GM18519 (cell line): Measurements from ENCODE around the gene DNASE2.

Experiments
- ATAC-seq: cut with Tn5 transposase; IDR thresholded peaks from one replicate; pipeline ENCODE4 v1.9.1; 2021; ENCODE audit warnings: mild to moderate bottlenecking, moderate library complexity; ENCODE audit not compliant: unreplicated experiment, low FRiP score

DNASE2 gene

GRCh38 chr19:12836529-12836863, 44.8 kb downstream of the DNASE2 start:
- no peak for ATAC-seq

DNA sequence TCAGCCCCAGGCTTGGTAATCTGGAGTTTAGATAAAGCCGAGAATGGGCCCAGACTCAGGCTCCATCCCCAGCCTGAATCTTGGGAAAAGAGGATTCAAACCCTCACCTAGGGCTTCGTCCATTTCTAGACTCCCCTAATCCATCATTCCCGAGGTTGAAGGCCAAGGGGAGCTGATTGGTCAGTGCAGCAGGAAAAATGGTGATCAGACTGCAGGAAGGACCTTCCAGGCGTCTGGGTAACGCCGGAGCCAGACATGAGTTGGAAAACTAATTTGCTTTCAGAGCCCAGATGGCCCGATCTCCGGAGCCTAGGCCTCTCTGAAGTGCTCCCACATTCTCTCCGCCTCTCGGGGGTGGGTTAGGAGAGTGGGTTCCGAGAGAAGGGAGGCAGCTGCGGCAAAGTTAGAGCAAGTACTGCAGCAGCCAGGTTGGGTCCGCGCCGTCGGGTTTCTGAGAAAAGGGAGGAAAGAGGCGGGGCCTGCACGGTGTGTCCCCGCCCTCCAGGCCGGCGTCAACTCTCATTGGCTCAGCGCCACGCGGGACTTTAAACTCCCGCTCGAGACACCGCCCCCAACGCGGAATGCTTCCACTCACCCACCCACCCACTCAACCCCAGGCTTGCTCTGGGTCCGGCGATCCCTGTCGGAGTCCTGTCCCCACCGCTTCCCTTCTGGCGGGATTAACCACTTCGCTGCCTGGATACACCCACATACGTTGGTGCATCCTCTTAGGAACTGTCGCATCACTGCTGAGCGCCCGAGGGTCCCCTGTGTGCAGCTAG, 46.1 kb downstream of the DNASE2 start:
- no peak for ATAC-seq

DNA sequence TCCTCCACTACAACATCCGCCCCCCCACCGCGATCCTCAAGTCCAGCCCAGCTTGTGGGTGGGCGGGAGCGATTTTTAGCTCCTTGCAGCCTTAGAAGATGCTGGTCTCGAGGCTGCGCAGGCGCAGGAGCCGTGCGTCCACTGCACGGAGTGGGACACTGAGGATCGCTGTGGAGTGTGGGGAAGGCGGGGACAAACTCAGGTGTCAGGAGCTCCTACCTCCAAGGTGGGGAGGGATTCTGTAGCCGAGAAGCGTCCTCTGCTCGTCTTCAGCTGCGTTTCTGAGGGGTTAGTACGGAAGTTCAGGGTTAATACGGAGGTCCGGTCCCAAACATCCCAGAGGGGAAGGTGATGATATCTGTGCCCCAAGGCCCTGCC, 46.7 kb downstream of the DNASE2 start, which contains the start of gene RTBDN:
Gene RTBDN (minus strand): TSS at position 14 of the 378 bp plus-strand sequence. CDS start 4,600 bp downstream, outside the sequence.
- ATAC-seq, result no peak

DNA sequence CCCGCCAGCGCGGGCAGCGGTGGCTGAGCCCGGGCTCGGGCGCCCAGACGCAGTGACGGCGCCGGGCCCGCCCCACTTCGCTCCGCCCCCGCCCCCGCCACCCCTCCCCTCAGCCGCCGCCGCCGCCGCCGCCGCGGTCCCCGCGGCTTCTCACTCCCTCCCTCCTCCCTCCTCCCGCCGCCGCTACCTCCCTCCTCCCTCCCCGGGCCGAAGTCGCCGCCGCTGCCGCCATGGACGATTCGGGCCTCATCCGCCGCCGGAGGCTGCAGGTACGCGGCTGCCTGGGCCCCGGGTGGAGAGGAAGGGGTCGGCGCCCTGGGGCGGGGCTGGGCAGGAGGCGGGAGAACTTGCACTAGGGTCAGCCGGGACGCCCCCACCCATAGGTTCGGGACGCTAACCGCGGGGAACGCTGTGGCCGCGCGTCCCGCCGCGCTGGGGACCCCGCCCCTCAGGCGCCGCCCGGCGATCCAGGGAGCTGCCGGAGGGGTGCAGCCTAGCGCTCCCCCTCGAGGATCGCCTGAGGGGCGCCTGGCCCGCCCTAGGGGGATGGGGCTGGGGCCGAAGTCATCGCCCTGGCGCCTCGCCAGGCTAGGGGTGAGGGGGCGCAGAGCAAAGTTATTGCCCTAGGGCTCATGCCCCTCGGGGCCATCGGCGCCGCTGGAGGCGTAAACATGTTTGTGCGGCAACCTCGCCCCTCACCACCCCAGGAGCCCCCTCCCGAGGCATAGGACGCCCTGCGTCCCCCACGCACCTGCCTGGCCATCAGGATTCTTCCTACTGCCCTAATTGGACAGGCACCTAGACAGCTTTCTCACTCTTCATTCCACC, 47.3 kb downstream of the DNASE2 start:
- ATAC-seq, result no peak

DNA sequence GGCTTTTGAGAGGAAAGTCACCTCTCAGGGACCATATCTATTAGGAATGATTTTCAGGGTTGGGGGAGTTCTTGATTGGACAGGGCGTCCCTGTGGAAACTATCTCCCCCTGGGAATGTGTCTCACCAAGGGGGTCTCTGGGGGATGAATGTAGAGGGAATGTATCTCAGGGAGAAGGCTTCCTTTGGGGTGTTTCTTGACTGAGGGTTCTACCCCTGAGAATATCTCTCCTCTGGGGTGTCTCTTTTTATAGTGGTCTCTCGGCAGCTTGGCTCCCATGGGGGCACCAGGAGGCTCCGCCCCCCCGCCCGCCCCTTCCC, 47.9 kb downstream of the DNASE2 start:
- no peak for ATAC-seq

GRCh38 chr19:12828494-12828893, 52.8 kb downstream of the DNASE2 start:
- ATAC-seq, result no peak

GRCh38 chr19:12825254-12826131, 55.8 kb downstream of the DNASE2 start:
- ATAC-seq, result no peak
